HL-60/S4 treated with phorbol 12-myristate 13-acetate at 8.2 ng/mL for 4 days and 3 days (cell line): ENCODE results near the gene SLC35F1.

Source experiments
- in situ Hi-C: fragments of 300-500 bp; cut with MboI; formaldehyde crosslinking; loops from 2 replicates; pipeline ENCODE4 v1.15.0; 2022; ENCODE audit warnings: low sequenced_read_pairs

The SLC35F1 gene

DNA sequence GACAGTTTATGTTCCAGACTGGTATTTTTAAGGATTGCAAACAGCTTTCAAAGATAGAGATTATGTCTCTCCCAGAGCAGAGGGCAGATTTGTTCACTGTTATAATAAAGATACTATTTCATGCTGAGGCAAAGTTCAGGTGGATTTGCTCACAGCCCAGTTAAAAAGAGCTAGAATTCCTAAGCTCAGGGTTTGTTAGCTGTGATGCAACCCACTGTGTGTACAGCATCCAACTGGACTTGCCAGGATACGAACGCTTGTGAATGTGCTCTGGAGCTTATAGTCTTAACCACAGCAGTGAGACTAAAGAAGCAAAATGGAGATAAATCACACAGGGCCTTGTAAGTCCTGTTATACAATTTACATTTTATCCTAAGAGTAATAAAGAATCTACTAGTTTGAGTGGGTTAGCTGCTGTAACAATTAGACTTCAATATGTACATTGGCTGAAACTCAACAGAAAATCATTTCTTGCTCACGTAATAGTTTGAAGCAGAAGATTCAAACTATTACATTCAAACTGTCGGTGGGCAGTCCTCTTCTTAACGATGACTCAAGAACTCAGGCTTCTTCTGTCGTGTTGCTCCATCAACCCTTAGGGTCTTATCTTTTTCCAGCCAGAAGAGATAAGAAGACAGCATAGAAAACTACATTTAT, 437.1 kb downstream of the SLC35F1 start:
- in situ Hi-C loops, result no loop called here

DNA sequence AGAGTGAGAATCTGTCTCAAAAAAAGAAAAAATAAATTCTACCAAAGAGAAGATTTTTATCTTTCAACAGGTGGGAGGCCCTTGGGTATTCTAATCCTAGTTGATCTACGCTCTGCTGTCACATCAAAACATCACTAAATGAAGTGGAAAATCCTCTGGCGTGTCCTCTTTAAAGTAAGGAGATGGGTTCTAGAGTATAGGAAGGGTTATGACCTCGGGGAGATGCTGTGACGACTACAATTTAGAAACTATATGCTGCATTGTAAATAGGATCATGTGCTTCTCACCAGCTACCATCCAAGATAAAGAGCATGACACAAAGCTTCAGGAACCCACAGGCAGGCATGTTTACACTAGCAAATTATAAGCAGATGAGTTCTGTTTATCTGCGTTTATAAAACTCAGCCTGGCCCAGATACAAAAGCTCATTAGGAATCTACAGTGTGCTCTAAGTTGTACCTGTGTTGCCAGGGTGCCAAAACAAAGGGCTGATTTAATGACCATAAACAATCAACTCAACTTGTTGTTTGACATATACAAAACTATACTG, 443.9 kb downstream of the SLC35F1 start:
- in situ Hi-C loops, result no loop called here

DNA sequence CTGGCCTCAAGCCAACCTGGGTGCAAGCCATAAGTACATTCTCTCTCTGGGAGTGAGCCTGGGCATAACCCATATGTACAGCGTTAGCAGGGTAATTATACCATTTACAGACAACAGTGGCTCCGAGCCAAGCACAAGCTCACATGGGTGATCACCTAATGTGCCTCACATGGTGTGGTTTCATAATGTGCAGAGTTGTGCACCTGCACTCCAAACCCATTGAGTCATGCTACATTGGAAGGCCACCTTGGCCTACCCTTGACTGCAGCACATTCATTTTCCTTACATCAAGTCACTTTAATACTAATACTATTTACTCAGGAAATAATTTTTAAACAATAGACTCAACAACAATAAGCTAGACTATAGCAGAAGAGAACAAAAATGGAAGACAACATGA, 446.5 kb downstream of the SLC35F1 start:
- in situ Hi-C loops, result no loop called here

DNA sequence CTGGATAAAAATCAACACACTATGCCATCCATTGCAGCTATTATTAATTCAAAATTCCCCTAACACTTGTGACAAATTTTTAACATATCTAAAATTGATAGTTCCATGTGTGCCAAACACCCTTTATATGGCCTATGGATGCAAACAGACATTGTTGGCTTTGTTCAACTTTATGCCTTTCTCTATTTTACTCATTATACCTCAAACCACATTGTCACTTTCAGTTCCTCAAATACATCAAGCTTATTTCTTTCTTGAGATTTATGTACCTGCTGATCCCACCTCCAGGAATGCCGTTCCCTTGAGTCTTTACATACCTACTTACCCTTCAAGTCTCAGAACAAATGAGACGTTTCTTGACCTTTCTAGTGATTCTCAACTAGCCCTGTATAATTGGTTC, 447.6 kb downstream of the SLC35F1 start:
- in situ Hi-C loops, result no loop called here

DNA sequence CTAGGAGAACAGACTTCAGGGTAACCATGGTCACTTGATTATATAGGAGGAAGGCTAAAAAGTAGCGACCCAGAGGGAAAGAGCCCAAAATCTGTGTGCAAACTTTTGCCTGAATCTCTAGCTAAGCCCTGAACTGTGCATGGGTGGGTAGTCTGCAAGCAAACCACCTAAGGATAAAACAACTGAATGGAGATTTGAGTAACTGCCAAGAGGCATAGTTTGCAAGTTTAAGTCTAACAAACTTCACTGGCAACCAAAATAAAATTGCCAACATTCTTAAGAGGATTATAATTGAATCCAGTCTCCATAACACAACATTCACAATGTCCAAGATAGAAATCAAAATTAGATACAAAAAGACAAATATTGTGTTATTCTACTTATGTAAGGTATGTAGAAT, 449.0 kb downstream of the SLC35F1 start:
- in situ Hi-C loops, result no loop called here

DNA sequence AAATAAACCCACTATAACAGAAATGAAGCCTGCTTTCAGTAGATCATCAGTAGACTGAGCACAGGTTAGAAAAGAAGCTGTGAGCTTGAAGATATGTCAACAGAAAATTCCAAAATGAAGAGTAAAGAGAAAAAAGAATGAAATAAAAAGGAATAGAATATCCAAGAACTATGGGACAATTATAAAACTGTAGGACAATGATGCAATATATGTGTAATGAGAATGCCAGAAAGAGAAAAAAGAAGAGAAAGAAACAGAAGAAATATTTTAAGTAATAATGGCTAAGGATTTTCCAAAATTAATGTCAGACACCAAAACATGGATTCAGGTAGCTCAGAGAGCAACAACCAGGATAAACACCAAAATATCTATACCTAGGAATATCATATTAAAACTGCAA, 449.6 kb downstream of the SLC35F1 start:
- in situ Hi-C loops, result no loop called here
